Lower leg skin (tissue), 4 donors: ENCODE measurements around the gene SMIM10. TPM values are rescaled to one million over a fixed set of nuclear protein-coding genes. Genes with fewer than 3 reads are reported as not detected.
"Not testable (repeated sequence)": the region's sequence is repeated elsewhere in the genome, so short reads cannot be mapped to it uniquely, and the experiment has no call there.

Source experiments
- DNase-seq, 2 donors: peaks; one replicate each; pipeline ENCODE4 v3.0.0-alpha.2; 2019; ENCODE audit warnings: low spot score in 2 of 2
- H3K4me3 ChIP-seq: fragments of 200-600 bp; sonication (generic); 2 replicates; pipeline ENCODE4 v1.5.1; 2017; ENCODE audit warnings: mild to moderate bottlenecking, low read depth; ENCODE audit not compliant: poor library complexity, severe bottlenecking
- CTCF ChIP-seq, 3 donors: fragments of 450-650 bp; IDR thresholded peaks; one replicate each; pipeline ENCODE4 v1.5.1; 2016; ENCODE audit warnings: antibody characterized with exemption in 3 of 3, mild to moderate bottlenecking in 3 of 3, moderate library complexity in 2 of 3
- POLR2A ChIP-seq, 2 donors: fragments of 450-650 bp; IDR thresholded peaks; one replicate each; pipeline ENCODE4 v1.6.1; 2016 to 2017; ENCODE audit warnings: antibody characterized with exemption in 2 of 2, mild to moderate bottlenecking in 1 of 2, moderate library complexity in 1 of 2
- WGBS, 2 donors: methylation state at CpG; one replicate each; pipeline ENCODE4 v1.1.5; 2018; 5-methylcytosine and 5-hydroxymethylcytosine counted together
- intact Hi-C: fragments of 100-400 bp; cut with DNase I; formaldehyde crosslinking; loops from one replicate; pipeline ENCODE4 v1.15.0; 2023; ENCODE audit warnings: low total_unique reads
- total RNA-seq, 4 donors: library from RNA; depleted of rRNA; stranded (reverse); fragments of >200 nt; gene quantifications; one replicate each; pipeline ENCODE4 v1.1.0, GENCODE V29; 2016

Gene SMIM10
- 1 to 10 TPM in 1 of 4 donors, under 1 TPM in 1, not detected in 2; 0.56 to 2.7 TPM for total RNA-seq

- DNase-seq: peak; percentile 48 to 92
- intact Hi-C loops: loop anchor here (5.0 kb wide), 1 partner anchor 324 kb away; no protein-coding TSS in a partner anchor
- H3K4me3 ChIP-seq: no peak within 1 kb of the TSS
- 18 to 34% methylated on average over 10 to 43 of the region's 45 CpGs for WGBS, 2 donors
- TF ChIP-seq POLR2A (IDR thresholded peaks at IDR 0.05) (no peak), CTCF (IDR thresholded peaks at IDR 0.05) (no peak)
Observed at GRCh38 chrX:134990801-134991481, at the start of gene SMIM10. Gene SMIM10, plus strand, starts transcription at chrX:134990991. Its CDS starts 105 bp downstream, at chrX:134991096.

- intact Hi-C loops, H3K4me3 ChIP-seq, DNase-seq: not testable (repeated sequence)
- 81 to 92% methylated on average over 6 of the region's 6 CpGs for WGBS, 2 donors
Observed at GRCh38 chrX:134946364-134946763, 44.4 kb upstream of the SMIM10 start.

GRCh38 chrX:134948333-134949241 is 42.2 kb upstream of the SMIM10 start:
- DNase-seq: no peak
- TF ChIP-seq POLR2A (IDR thresholded peaks at IDR 0.05) (no peak), CTCF (IDR thresholded peaks at IDR 0.05) (no peak)
- H3K4me3 ChIP-seq: no peak overlapping the region
- 50 to 54% methylated on average over 3 of the region's 3 CpGs for WGBS, 2 donors
- intact Hi-C loops: no loop called here

GRCh38 chrX:134949271-134949670 is 41.5 kb upstream of the SMIM10 start:
- WGBS, 2 donors: 70 to 80% methylated on average over 3 of the region's 3 CpGs
- no peak for DNase-seq
- H3K4me3 ChIP-seq: no peak overlapping the region
- no peak for TF ChIP-seq CTCF (IDR thresholded peaks at IDR 0.05)
- no peak for TF ChIP-seq POLR2A (IDR thresholded peaks at IDR 0.05)
- intact Hi-C loops: no loop called here

- DNase-seq: no peak
- H3K4me3 ChIP-seq: no peak overlapping the region
- intact Hi-C loops: no loop called here
- TF ChIP-seq CTCF (IDR thresholded peaks at IDR 0.05) (no peak), POLR2A (IDR thresholded peaks at IDR 0.05) (no peak)
- WGBS, 2 donors: 92 to 96% methylated on average over 1 of the region's 1 CpG
Observed at GRCh38 chrX:134957836-134958235, 33.0 kb upstream of the SMIM10 start.

GRCh38 chrX:134960366-134960765 is 30.4 kb upstream of the SMIM10 start:
- intact Hi-C loops, DNase-seq, H3K4me3 ChIP-seq: not testable (repeated sequence)
- 80 to 84% methylated on average over 5 of the region's 26 CpGs for WGBS, 2 donors
